ENCODE results near the gene SUCLG2. TPM values are rescaled to one million over a fixed set of nuclear protein-coding genes. Genes with fewer than 3 reads are reported as not detected.

The SUCLG2 gene
- total and polyA plus RNA-seq, 10 of the 15 experiments (the other 5 are each of a cell fraction or from before 2014, with no cell fraction given), result 17.8 to 50.9 (median 37.2) TPM

DNA sequence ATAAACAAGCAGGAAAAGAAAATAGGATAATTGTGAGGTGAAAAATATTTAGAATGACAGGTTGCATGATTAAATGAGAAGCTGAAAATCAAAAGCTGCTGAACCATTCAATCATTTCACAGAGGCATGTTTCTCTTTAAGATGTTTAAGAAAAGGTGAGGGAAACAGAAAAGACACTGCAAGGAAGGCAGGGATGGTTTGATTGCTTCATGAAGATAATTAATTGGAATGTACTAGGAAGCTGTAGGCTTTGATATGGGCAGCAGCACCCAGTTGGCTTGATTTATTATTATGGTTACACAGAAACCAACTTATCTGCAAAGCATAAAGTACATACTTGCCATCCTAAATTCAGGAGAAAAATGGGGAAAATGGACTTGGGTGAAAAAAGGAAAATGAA, 234.6 kb downstream of the SUCLG2 start (continued):
- TF ChIP-seq, protein P1, sequence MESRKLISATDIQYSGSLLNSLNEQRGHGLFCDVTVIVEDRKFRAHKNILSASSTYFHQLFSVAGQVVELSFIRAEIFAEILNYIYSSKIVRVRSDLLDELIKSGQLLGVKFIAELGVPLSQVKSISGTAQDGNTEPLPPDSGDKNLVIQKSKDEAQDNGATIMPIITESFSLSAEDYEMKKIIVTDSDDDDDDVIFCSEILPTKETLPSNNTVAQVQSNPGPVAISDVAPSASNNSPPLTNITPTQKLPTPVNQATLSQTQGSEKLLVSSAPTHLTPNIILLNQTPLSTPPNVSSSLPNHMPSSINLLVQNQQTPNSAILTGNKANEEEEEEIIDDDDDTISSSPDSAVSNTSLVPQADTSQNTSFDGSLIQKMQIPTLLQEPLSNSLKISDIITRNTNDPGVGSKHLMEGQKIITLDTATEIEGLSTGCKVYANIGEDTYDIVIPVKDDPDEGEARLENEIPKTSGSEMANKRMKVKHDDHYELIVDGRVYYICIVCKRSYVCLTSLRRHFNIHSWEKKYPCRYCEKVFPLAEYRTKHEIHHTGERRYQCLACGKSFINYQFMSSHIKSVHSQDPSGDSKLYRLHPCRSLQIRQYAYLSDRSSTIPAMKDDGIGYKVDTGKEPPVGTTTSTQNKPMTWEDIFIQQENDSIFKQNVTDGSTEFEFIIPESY (IDR thresholded peaks at IDR 0.05), result no peak
- TF ChIP-seq, protein P2, sequence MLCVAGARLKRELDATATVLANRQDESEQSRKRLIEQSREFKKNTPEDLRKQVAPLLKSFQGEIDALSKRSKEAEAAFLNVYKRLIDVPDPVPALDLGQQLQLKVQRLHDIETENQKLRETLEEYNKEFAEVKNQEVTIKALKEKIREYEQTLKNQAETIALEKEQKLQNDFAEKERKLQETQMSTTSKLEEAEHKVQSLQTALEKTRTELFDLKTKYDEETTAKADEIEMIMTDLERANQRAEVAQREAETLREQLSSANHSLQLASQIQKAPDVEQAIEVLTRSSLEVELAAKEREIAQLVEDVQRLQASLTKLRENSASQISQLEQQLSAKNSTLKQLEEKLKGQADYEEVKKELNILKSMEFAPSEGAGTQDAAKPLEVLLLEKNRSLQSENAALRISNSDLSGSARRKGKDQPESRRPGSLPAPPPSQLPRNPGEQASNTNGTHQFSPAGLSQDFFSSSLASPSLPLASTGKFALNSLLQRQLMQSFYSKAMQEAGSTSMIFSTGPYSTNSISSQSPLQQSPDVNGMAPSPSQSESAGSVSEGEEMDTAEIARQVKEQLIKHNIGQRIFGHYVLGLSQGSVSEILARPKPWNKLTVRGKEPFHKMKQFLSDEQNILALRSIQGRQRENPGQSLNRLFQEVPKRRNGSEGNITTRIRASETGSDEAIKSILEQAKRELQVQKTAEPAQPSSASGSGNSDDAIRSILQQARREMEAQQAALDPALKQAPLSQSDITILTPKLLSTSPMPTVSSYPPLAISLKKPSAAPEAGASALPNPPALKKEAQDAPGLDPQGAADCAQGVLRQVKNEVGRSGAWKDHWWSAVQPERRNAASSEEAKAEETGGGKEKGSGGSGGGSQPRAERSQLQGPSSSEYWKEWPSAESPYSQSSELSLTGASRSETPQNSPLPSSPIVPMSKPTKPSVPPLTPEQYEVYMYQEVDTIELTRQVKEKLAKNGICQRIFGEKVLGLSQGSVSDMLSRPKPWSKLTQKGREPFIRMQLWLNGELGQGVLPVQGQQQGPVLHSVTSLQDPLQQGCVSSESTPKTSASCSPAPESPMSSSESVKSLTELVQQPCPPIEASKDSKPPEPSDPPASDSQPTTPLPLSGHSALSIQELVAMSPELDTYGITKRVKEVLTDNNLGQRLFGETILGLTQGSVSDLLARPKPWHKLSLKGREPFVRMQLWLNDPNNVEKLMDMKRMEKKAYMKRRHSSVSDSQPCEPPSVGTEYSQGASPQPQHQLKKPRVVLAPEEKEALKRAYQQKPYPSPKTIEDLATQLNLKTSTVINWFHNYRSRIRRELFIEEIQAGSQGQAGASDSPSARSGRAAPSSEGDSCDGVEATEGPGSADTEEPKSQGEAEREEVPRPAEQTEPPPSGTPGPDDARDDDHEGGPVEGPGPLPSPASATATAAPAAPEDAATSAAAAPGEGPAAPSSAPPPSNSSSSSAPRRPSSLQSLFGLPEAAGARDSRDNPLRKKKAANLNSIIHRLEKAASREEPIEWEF (IDR thresholded peaks at IDR 0.05; ENCODE audit: insufficient replicate concordance, low read depth, low read length), result no peak
- no peak for TF ChIP-seq NR2C1 (IDR thresholded peaks at IDR 0.05)

DNA sequence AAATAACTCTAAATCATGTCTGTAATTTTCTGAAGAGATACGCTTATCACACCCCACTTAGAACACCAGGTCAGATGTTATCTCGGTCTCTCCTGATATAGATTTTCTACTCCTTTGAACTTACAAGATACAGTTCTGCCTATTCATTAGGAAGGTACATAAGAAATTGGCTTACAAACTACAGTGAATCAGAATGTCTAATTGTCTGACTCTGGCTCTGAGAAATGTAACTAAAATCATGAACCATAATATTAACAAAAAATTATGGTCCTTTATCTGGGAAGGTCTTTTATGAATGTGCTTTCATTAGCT, 235.2 kb downstream of the SUCLG2 start:
- FAIRE-seq (no peak), DNase-seq (ENCODE audit: low read depth, low spot score) (no peak), ATAC-seq (no peak)
- BruUV-seq (replicated peaks), result no TSS peak
- Histone ChIP-seq H3K4me3 (no peak overlapping the region), H3K4me1 (ENCODE audit: control insufficient read depth, insufficient read depth, low read length) (no peaks in the 10 kb centered on the region), H3K79me2 (ENCODE audit: control insufficient read depth, insufficient read depth, low read length) (no peaks in the 10 kb centered on the region), H3K9me3 (replicated peaks; ENCODE audit: control insufficient read depth, insufficient read depth, low read length) (peaks cover 2% of the 10 kb centered on the region; the same call in 2 of the 3 replicates), H3K27me3 (replicated peaks in 1 of 2; ENCODE audit: control insufficient read depth in 2 of 2, insufficient read depth in 2 of 2, low read length in 1 of 2) (no peaks in the 10 kb centered on the region), H2AFZ (ENCODE audit: control insufficient read depth, low read depth, low read length) (no peak overlapping the region), H4K20me1 (ENCODE audit: control insufficient read depth, insufficient read depth) (no peaks in the 10 kb centered on the region), H3K36me3 (ENCODE audit: control insufficient read depth in 2 of 2, insufficient read depth in 2 of 2, low read length in 1 of 2) (no peaks in the 10 kb centered on the region), H3K4me2 (ENCODE audit: control insufficient read depth, insufficient read depth) (no peak overlapping the region), H3K9ac (ENCODE audit: control insufficient read depth, insufficient read depth, low read length) (no peak overlapping the region), H3K27ac (ENCODE audit: control insufficient read depth, insufficient read depth) (no peak overlapping the region)
- intact Hi-C loops (cut with micrococcal nuclease; ENCODE audit: unreplicated experiment) (no loop called here), in situ Hi-C loops (cut with MboI) (no loop called here)
- ChIA-PET POLR2A (no interaction called here), RAD21 (ENCODE audit: unreplicated experiment) (no interaction called here), CTCF (interaction anchor here (0.9 to 1.3 kb wide), 2 partner anchors 29 to 305 kb away, joined by 3 read pairs; no protein-coding TSS in a partner anchor), SMC1A (ENCODE audit: uncharacterized antibody, unreplicated experiment) (no interaction called here)
- WGBS (ENCODE audit: insufficient coverage, insufficient replicate concordance, low lambda C conversion rate, missing lambda C conversion rate), result 100% methylated on average over 2 of the region's 2 CpGs
- TF ChIP-seq, protein P1 (IDR thresholded peaks at IDR 0.05), result no peak
- no peak for TF ChIP-seq RCOR1 (conservative IDR thresholded peaks at IDR 0.05; ENCODE audit: low read depth, low read length)
- no peak for TF ChIP-seq JUND (IDR thresholded peaks at IDR 0.05; ENCODE audit: low read depth, low read length)
- no peak for TF ChIP-seq NFXL1 (IDR thresholded peaks at IDR 0.05; ENCODE audit: borderline replicate concordance)
- TF ChIP-seq JUNB (IDR thresholded peaks at IDR 0.05), result no peak
- TF ChIP-seq SIN3A (IDR thresholded peaks at IDR 0.05; ENCODE audit: low read depth, low read length), result no peak
- no peak for TF ChIP-seq GABPA (IDR thresholded peaks at IDR 0.05; ENCODE audit: low read depth)
- no peak for TF ChIP-seq ZNF274 (IDR thresholded peaks at IDR 0.05; ENCODE audit: insufficient read depth, insufficient read length)
- TF ChIP-seq MXI1 (IDR thresholded peaks at IDR 0.05; ENCODE audit: low read depth, low read length), result no peak
- TF ChIP-seq, protein P3, sequence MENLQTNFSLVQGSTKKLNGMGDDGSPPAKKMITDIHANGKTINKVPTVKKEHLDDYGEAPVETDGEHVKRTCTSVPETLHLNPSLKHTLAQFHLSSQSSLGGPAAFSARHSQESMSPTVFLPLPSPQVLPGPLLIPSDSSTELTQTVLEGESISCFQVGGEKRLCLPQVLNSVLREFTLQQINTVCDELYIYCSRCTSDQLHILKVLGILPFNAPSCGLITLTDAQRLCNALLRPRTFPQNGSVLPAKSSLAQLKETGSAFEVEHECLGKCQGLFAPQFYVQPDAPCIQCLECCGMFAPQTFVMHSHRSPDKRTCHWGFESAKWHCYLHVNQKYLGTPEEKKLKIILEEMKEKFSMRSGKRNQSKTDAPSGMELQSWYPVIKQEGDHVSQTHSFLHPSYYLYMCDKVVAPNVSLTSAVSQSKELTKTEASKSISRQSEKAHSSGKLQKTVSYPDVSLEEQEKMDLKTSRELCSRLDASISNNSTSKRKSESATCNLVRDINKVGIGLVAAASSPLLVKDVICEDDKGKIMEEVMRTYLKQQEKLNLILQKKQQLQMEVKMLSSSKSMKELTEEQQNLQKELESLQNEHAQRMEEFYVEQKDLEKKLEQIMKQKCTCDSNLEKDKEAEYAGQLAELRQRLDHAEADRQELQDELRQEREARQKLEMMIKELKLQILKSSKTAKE (IDR thresholded peaks at IDR 0.05; ENCODE audit: low read depth, poor library complexity, severe bottlenecking), result no peak
